IMR-90 (cell line): ENCODE data around the gene SMIM5. TPM values are rescaled to one million over a fixed set of nuclear protein-coding genes. Genes with fewer than 3 reads are reported as not detected.

Experiments
- ATAC-seq: fragments of 200-7000 bp; cut with Tn5 transposase; 2 replicates; pipeline ENCODE4 v1.9.1; 2020; ENCODE audit warnings: low read depth, mild to moderate bottlenecking, moderate library complexity
- BruUV-seq: library from RNA; stranded (reverse); fragments of 400-500 nt; replicated peaks from 2 replicates; lab custom pipeline; 2021; lab: Mats Ljungman, UMichigan
- CTCF ChIA-PET: fragments of 300-600 bp; formaldehyde crosslinking; extraction: SDS; loops from one replicate; lab custom pipeline; 2021; ENCODE audit warnings: antibody characterized with exemption; lab: Yijun Ruan, JAX
- POLR2A ChIA-PET: fragments of 300-600 bp; sonication (Branson Sonifier 250); formaldehyde crosslinking; loops from one replicate; lab custom pipeline; 2022; ENCODE audit warnings: antibody characterized with exemption; ENCODE audit not compliant: unreplicated experiment; lab: Charles Lee
- DNase-seq: peaks from one replicate; pipeline ENCODE4 v3.0.0; 2013
- H2AFZ ChIP-seq: replicated peaks from 2 replicates; pipeline ENCODE3; 2013; ENCODE audit warnings: low read length, mild to moderate bottlenecking; ENCODE audit not compliant: poor library complexity
- H2AK5ac ChIP-seq: 2 replicates; pipeline ENCODE4 v1.6.1; 2013; ENCODE audit warnings: low read depth, low read length, inconsistent platforms
- H2AK9ac ChIP-seq: replicated peaks from 2 replicates; pipeline ENCODE3; 2013; ENCODE audit warnings: mild to moderate bottlenecking, low read depth, low read length, moderate library complexity; ENCODE audit not compliant: poor library complexity
- H2BK120ac ChIP-seq: 2 replicates; pipeline ENCODE4 v1.6.1; 2013; ENCODE audit warnings: low read depth, low read length, inconsistent platforms
- H2BK15ac ChIP-seq: 3 replicates; pipeline ENCODE4 v1.6.1; 2013; ENCODE audit warnings: low read depth, low read length, inconsistent platforms
- H2BK20ac ChIP-seq: 2 replicates; pipeline ENCODE4 v1.6.1; 2013; ENCODE audit warnings: low read depth, mild to moderate bottlenecking, inconsistent platforms, low read length, moderate library complexity
- H2BK5ac ChIP-seq: 2 replicates; pipeline ENCODE4 v1.6.1; 2013; ENCODE audit warnings: mild to moderate bottlenecking, low read depth, low read length, inconsistent platforms; ENCODE audit not compliant: poor library complexity, severe bottlenecking
- H3K14ac ChIP-seq: replicated peaks from 2 replicates; pipeline ENCODE4 v1.6.1; 2013; ENCODE audit warnings: low read depth, low read length, inconsistent platforms
- H3K18ac ChIP-seq: 2 replicates; pipeline ENCODE4 v1.6.1; 2013; ENCODE audit warnings: low read depth, low read length, control low read depth
- H3K23ac ChIP-seq: 2 replicates; pipeline ENCODE4 v1.6.1; 2013; ENCODE audit warnings: low read depth, low read length, inconsistent platforms
- H3K27ac ChIP-seq: 2 replicates; pipeline ENCODE4 v1.5.1; 2013; ENCODE audit warnings: mild to moderate bottlenecking, control low read depth, low read length; ENCODE audit not compliant: insufficient read depth
- H3K27me3 ChIP-seq: 2 replicates; pipeline ENCODE4 v1.6.1; 2013; ENCODE audit warnings: low read length; ENCODE audit not compliant: control insufficient read depth, insufficient read depth
- H3K36me3 ChIP-seq: 2 replicates; pipeline ENCODE4 v1.6.1; 2013; ENCODE audit warnings: low read length, mixed read lengths; ENCODE audit not compliant: control insufficient read depth, insufficient read depth
- H3K4ac ChIP-seq: 2 replicates; pipeline ENCODE4 v1.6.1; 2013; ENCODE audit warnings: low read depth, low read length, inconsistent platforms
- H3K4me1 ChIP-seq: 2 replicates; pipeline ENCODE4 v1.6.1; 2013; ENCODE audit warnings: low read length, mixed read lengths; ENCODE audit not compliant: control insufficient read depth, insufficient read depth
- H3K4me2 ChIP-seq: 2 replicates; pipeline ENCODE4 v1.6.1; 2013; ENCODE audit warnings: low read depth, mild to moderate bottlenecking, control low read depth, low read length, moderate library complexity
- H3K4me3 ChIP-seq: 2 replicates; pipeline ENCODE4 v1.5.1; 2013; ENCODE audit warnings: low read depth, mild to moderate bottlenecking, control low read depth, low read length, moderate library complexity; ENCODE audit not compliant: insufficient read depth
- H3K56ac ChIP-seq: 2 replicates; pipeline ENCODE4 v1.6.1; 2013; ENCODE audit warnings: low read length, inconsistent platforms; ENCODE audit not compliant: insufficient read depth; ENCODE audit errors: extremely low read depth
- H3K79me1 ChIP-seq, 2 experiments: 2 replicates each; pipeline ENCODE4 v1.6.1; 2013; ENCODE audit warnings: low read length in 2 of 2, inconsistent platforms in 1 of 2, low read depth in 1 of 2
- H3K9ac ChIP-seq: 2 replicates; pipeline ENCODE4 v1.6.1; 2013; ENCODE audit warnings: low read depth, low read length, control low read depth
- H3K9me1 ChIP-seq: 2 replicates; pipeline ENCODE4 v1.6.1; 2013; ENCODE audit warnings: low read length, inconsistent platforms; ENCODE audit not compliant: insufficient read depth
- H3K9me3 ChIP-seq: 2 replicates; pipeline ENCODE4 v1.6.1; 2013; ENCODE audit warnings: low read length; ENCODE audit not compliant: control insufficient read depth, insufficient read depth
- H4K20me1 ChIP-seq: 2 replicates; pipeline ENCODE4 v1.6.1; 2013; ENCODE audit warnings: low read length, inconsistent platforms; ENCODE audit not compliant: insufficient read depth
- H4K5ac ChIP-seq: 2 replicates; pipeline ENCODE4 v1.6.1; 2013; ENCODE audit warnings: mild to moderate bottlenecking, low read depth, low read length, control low read depth
- H4K8ac ChIP-seq, 2 experiments: 2 replicates each; pipeline ENCODE4 v1.6.1; 2013; ENCODE audit warnings: low read depth in 2 of 2, low read length in 2 of 2, control low read depth in 1 of 2, inconsistent platforms in 1 of 2
- H4K91ac ChIP-seq: 2 replicates; pipeline ENCODE4 v1.6.1; 2013; ENCODE audit warnings: low read depth, low read length, inconsistent platforms; ENCODE audit not compliant: insufficient read depth
- BHLHE40 ChIP-seq: fragments of 150-350 bp; IDR thresholded peaks from 2 replicates; pipeline ENCODE4 v1.6.1; 2016; ENCODE audit warnings: mild to moderate bottlenecking, low read depth, low read length
- CEBPB ChIP-seq: IDR thresholded peaks from 2 replicates; pipeline ENCODE4 v1.6.1; 2012; ENCODE audit warnings: low read depth, low read length, improper control_type of control experiment
- CHD1 ChIP-seq: IDR thresholded peaks from 2 replicates; pipeline ENCODE4 v1.6.1; 2012; ENCODE audit warnings: low read depth, low read length, improper control_type of control experiment
- CTCF ChIP-seq: conservative IDR thresholded peaks from 2 replicates; pipeline ENCODE4 v1.5.1; 2012; ENCODE audit warnings: mild to moderate bottlenecking, low read depth, low read length, improper control_type of control experiment
- ELK1 ChIP-seq: fragments of 150-350 bp; IDR thresholded peaks from 2 replicates; pipeline ENCODE4 v1.6.1; 2016; ENCODE audit warnings: low read depth, mild to moderate bottlenecking, low read length, moderate library complexity, borderline replicate concordance
- MAFK ChIP-seq: IDR thresholded peaks from 2 replicates; pipeline ENCODE4 v1.6.1; 2012; ENCODE audit warnings: low read depth, low read length, improper control_type of control experiment
- MAZ ChIP-seq: IDR thresholded peaks from 2 replicates; pipeline ENCODE4 v1.6.1; 2012; ENCODE audit warnings: low read depth, mild to moderate bottlenecking, low read length, improper control_type of control experiment, moderate library complexity, borderline replicate concordance
- MXI1 ChIP-seq: IDR thresholded peaks from 2 replicates; pipeline ENCODE4 v1.6.1; 2012; ENCODE audit warnings: low read depth, mild to moderate bottlenecking, low read length, moderate library complexity, borderline replicate concordance
- POLR2A ChIP-seq: IDR thresholded peaks from 2 replicates; pipeline ENCODE4 v1.6.1; 2012; ENCODE audit warnings: mild to moderate bottlenecking, low read depth, low read length
- RAD21 ChIP-seq: IDR thresholded peaks from 2 replicates; pipeline ENCODE4 v1.6.1; 2012; ENCODE audit warnings: low read length, improper control_type of control experiment
- RFX5 ChIP-seq: IDR thresholded peaks from 2 replicates; pipeline ENCODE4 v1.8.0; 2012; ENCODE audit warnings: low read depth, mild to moderate bottlenecking, low read length, moderate library complexity
- SMC3 ChIP-seq: fragments of 150-350 bp; IDR thresholded peaks from 2 replicates; pipeline ENCODE4 v1.6.1; 2016; ENCODE audit warnings: low read depth, mild to moderate bottlenecking, antibody characterized with exemption, low read length, moderate library complexity
- USF2 ChIP-seq: fragments of 150-350 bp; IDR thresholded peaks from 2 replicates; pipeline ENCODE4 v1.6.1; 2017; ENCODE audit warnings: mild to moderate bottlenecking, antibody characterized with exemption, low read length, low read depth
- WGBS, 2 experiments: methylation state at CpG; one replicate each; pipeline versions ENCODE4 v1.1.5 to v1.1.7; 2013; ENCODE audit warnings: missing lambda C conversion rate in 2 of 2; ENCODE audit not compliant: insufficient read length in 1 of 2; ENCODE audit errors: extremely low coverage in 2 of 2; 5-methylcytosine and 5-hydroxymethylcytosine counted together
- dilution Hi-C: fragments of 300-500 bp; cut with HindIII; formaldehyde crosslinking; loops from one replicate; pipeline ENCODE4 v1.14.3; 2018; ENCODE audit warnings: low sequenced_read_pairs; ENCODE audit not compliant: unreplicated experiment
- in situ Hi-C: fragments of 300-500 bp; cut with MboI; formaldehyde crosslinking; loops from 3 replicates; pipeline ENCODE4 v1.14.3; 2019; ENCODE audit warnings: low sequenced_read_pairs, inconsistent platforms, mixed read lengths
- intact Hi-C: fragments of 100-400 bp; cut with micrococcal nuclease; formaldehyde crosslinking; loops from 2 replicates; pipeline ENCODE4 v1.10.0; 2022
- polyA plus RNA-seq, 3 experiments: library from polyadenylated mRNA; depleted of rRNA; stranded (reverse); fragments of >200 nt; gene quantifications; 2 replicates each; pipeline ENCODE4 v1.2.3, GENCODE V29; 2012; ENCODE audit warnings: low replicate concordance in 1 of 3
- total RNA-seq: library from RNA; depleted of rRNA; stranded (reverse); fragments of >200 nt; gene quantifications from 2 replicates; pipeline ENCODE4 v1.2.3, GENCODE V29; 2012

The SMIM5 gene
- total and polyA plus RNA-seq, 2 of the 4 experiments (the other 2 are of a cell fraction) = not detected

- no peak overlapping the region for H3K9ac ChIP-seq
- no peak overlapping the region for H3K18ac ChIP-seq
- no peak overlapping the region for H2BK120ac ChIP-seq
- no peak overlapping the region for H3K4me2 ChIP-seq
- H2BK5ac ChIP-seq = no peak overlapping the region
- no peak overlapping the region for H4K8ac ChIP-seq
- dilution Hi-C loops = no loop called here
- no peaks in the 10 kb centered on the region for H3K9me1 ChIP-seq
- H3K4me3 ChIP-seq = no peak overlapping the region
- peaks cover 32% of the 10 kb centered on the region for H3K36me3 ChIP-seq
- peaks cover 17% of the 10 kb centered on the region; the same call in 1 of the 2 replicates for H4K20me1 ChIP-seq
- H2AK9ac ChIP-seq = no peak overlapping the region
- intact Hi-C loops = no loop called here
- ATAC-seq (no peak), DNase-seq (no peak)
- no TSS peak for BruUV-seq
- no peak overlapping the region for H3K4ac ChIP-seq
- H4K91ac ChIP-seq = no peak overlapping the region
- no peaks in the 10 kb centered on the region for H3K4me1 ChIP-seq
- CTCF ChIA-PET = interaction anchor here (1.9 to 2.1 kb wide), 2 partner anchors 40 to 80 kb away, joined by 8 to 9 read pairs; partner anchors contain the start of gene SMIM5
- H3K14ac ChIP-seq = no peak overlapping the region
- no peak overlapping the region for H2AFZ ChIP-seq
- no peak overlapping the region for H3K56ac ChIP-seq
- no peak overlapping the region for H3K27ac ChIP-seq
- in situ Hi-C loops = loop anchor here (5.0 kb wide), 1 partner anchor 74 kb away; no protein-coding TSS in a partner anchor
- no peaks in the 10 kb centered on the region for H3K27me3 ChIP-seq
- no peak overlapping the region for H2AK5ac ChIP-seq
- TF ChIP-seq SMC3 (no peak), MAZ (no peak), CEBPB (no peak), CHD1 (no peak), ELK1 (no peak), BHLHE40 (no peak), RFX5 (no peak), RAD21 (no peak), MXI1 (no peak), CTCF (no peak), USF2 (no peak), MAFK (no peak), POLR2A (no peak)
- peaks cover 36 to 55% of the 10 kb centered on the region in 2 experiments for H3K79me1 ChIP-seq
- POLR2A ChIA-PET = no interaction called here
- H2BK20ac ChIP-seq = no peak overlapping the region
- H2BK15ac ChIP-seq = no peak overlapping the region
- H3K23ac ChIP-seq = no peak overlapping the region
- H3K9me3 ChIP-seq = no peaks in the 10 kb centered on the region
- H4K5ac ChIP-seq = no peak overlapping the region
- no CpG with 5 or more reads among the region's 4 CpGs for WGBS, 2 experiments
Measured at GRCh38 chr17:75673487-75673886, 40.3 kb downstream of the SMIM5 start.
